NCI-H226 (cell line): Measurements from ENCODE around the gene GRIN1.

Experiments used
- DNase-seq: peaks from one replicate; pipeline ENCODE4 v3.0.0-alpha.2; 2015

Gene GRIN1

DNA sequence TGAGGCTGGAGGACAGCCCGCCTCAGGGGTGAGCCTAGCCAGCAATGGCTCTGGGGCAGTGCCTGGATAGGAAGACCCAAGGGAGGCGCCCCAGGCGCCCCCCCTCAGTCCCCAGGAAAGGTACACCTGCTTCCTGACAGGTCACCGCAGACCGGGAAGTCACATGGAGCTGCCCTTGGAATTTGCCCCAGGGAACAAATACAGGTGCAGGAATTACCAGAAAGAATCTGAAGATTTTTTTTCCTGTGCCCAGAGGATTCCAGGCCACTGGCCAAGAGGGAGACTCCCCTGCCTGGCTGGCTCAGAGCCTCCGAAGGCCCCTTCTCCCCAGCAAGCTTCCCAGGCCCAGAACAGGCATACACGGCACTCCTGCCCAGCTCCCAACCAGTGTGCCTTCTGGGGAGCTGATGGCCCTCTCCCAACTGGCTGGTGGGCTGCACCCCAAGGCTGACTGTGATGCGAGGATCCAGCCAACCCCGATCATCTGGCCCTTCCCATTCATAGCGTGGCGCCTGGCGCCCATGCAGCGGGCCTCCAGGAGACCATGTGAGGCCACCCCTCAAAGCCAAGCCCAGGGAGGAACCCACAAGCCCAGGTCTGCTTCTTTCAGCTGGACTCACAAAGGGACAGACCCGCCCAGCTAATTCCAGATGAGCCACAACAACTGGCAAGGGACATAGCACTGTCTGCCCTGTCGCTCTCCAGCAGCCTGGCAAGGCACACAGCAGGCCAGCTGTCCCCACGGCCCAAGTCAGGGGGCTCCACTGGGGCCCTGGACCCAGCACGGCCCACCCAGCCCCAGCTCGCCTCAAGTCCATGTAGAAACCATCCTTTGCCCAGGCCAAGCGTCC, 59.3 kb downstream of the GRIN1 start:
- DNase-seq: peak; percentile 67

DNA sequence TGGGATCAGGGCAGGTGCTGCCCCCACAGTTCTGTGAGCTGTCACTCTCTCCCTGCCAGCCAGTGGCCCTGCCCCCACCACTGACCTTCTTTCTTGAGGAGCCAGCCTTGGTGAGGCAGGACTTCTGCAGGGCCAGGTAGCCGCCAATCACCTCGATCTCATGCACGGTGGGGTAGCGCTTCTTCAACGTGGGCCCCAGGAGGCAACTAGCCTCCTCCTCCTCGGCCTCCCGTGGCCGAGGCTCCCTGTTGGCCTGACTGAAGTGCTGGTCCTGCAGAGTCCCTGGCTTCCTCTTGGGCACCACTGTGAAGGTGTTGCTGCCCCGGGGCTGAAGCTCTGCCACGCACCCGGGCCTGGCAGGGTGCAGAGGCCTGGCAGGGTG, 59.9 kb downstream of the GRIN1 start:
- DNase-seq: no peak

DNA sequence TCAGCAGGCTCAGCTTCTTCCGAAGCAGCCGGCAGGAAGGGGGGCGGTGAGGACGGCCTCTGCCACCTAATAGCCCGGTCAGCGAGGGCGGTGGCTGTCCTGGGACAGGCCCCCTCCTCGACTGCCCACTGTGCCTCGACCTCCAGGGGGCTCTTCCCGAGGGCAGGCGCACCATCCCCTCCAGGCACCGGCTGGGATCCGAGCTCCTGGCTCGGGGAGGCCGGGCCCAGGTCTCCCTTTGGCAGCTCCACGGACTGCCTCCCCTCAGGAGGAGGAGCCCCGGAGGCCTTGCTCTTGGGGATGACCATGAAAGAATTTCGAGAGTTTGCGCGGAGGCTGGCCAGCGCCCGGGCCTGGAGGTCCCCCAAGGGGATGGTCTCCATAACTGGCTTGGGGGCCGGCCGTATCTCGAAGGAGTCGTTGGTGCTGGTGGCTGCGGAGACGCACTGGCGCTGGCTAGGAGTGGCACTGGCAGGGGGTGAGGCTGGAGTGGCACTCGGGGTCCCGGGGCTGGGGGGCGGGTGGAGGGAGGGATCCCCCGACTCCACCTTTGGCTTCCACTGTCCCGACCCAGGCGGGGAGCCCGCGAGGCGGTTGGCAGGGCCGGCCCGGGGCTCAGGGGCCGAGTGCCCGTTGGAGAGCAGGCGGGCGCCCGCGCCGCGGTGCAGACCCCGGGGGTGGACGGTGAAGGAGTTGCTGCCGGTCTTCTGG, 60.6 kb downstream of the GRIN1 start:
- no peak for DNase-seq

DNA sequence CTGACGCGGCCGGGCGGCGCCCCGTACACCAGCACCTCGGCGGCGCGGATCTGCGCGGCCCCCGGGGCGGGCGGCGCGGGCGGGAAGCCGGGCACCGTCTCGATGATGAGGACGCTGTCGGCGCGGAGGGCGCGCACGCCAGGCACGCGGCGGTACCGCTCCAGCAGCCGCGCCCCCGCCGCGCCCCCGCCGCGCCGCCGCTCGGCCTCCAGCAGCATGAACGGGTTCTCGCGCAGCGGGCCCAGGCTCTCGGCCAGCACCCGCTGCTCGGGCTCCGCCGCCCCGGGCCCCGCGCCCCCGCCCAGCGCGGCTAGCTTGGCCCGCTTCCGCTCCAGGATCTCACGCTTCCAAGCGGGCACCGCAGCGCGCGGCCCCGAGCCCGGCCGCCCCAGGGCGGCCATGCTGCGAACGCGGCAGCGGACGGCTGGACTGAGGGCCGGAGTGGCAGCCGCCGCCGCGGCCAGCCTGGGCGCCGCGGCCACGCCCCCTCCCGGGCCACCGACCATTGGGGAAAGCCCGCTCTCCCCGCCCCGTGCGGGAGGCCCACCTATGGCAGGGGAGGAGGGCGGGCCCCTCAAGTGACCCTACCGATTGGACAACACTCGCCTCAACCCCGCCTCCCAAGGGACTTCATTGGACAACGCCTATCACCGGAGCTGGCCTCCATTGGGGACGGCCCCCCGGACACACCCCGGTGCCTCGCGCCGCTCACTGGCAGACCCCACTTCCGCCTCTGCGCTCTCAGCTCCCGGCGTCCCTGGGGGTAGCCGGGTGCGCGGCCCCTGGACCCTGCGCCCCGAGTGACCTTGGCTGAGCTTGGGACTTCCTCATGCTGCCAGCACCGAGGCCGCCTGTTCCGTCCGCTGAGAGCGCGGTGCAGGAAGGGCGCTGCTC, 61.6 kb downstream of the GRIN1 start, which contains the start of gene TPRN:
TPRN (minus strand) TSS at position 431 of the 894 bp plus-strand sequence; CDS start at position 401, 30 bp downstream.
- peak; percentile 98 for DNase-seq

DNA sequence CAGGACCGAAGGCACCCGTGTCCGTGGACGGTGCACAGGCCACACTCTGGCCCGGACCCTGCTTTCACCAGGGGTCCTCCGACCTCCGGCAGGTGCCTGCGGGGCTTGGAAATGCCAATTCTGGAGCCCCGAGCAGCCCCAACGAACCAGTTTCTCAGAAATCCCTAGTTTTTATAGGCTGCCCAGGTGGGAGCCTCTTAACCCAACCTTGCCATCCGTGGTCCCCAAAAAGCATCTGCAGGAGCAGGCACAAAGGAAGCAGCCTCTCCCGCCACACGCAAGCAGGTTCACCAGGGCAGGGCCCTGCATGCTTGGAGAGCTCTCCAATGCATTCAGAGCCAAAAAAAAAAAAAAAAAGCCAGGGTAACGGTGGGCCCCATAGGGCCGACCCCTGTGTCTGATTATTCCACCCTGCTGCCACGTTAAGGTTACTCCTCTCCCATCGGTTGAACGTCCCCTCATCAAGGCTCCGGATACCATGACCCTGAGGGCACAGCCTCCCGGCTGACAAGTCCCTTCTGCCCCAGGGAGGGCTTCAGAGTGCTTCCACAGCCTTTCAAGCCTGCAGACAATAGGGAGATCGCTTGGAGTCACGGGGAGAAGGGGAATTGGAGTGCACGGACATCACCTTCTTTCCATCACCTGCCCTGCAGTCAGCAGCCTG, 62.4 kb downstream of the GRIN1 start:
- DNase-seq: no peak

DNA sequence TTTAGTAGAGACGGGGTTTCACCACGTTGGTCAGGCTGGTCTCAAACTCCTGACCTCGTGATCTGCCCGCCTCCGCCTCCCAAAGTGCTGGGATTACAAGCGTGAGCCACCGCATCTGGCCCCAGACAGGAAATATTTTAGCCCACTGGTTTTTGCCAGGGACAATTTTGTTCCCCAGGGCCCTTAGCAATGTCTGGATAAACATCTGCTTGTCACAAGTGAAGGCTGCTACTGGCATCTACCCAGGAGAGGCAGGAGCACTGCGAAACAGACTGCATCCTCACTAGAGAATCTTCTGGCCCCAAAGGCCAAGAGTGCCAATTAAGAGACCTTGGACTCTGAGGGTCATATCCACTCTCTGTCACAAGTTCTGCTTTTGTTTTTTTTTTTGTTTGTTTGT, 64.0 kb downstream of the GRIN1 start:
- no peak for DNase-seq

DNA sequence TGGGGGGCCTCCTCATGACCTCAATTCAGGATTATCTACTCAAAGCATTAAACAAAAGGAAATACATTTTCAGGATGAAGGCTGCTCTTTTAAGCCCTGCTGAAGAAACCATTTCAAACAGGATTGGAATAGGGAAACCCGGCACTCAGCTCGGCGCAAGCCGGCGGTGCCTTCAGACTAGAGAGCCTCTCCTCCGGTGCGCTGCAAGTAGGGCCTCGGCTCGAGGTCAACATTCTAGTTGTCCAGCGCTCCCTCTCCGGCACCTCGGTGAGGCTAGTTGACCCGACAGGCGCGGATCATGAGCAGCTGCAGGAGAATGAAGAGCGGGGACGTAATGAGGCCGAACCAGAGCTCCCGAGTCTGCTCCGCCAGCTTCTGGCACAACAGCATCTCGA, 65.8 kb downstream of the GRIN1 start:
- DNase-seq: no peak

DNA sequence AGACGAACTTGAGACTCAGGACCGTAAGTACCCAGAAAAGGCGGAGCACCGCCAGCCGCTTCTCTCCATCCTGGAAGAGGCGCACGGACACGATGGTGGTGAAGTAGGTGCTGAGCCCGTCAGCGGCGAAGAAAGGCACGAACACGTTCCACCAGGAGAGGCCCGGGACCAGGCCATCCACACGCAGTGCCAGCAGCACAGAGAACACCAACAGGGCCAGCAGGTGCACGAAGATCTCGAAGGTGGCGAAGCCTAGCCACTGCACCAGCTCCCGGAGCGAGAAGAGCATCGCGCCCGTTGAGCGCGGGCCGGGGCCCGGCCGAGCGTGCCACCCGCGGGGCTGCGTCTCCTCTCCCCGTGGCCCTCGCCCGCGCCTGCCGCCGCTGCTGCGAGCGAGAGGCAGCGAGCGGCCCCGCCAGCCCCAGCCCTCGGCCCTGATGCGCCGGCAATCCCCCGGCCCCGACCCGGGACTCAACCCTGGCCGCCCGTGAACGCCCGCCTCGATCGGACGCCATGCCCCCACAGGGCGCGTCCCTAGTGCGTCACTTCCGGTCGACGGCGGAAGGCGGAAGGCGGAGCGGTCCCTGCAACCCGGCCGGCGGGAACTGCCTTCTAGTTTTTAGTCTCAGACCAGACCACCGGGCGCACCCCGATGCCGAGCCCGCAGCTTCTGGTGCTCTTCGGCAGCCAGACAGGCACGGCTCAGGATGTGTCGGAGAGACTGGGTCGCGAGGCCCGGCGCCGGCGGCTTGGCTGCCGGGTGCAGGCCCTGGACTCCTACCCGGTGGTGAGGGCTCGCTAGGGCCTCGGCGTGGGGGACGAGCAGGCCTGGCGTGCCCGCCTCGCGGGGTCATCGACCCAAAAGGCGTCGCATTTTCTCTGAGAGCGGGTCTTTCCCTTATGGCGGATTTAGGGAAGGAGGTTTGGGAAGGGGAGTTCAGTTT, 66.4 kb downstream of the GRIN1 start, which contains the start of the genes NDOR1 and TMEM203:
NDOR1 (plus strand) TSS at position 575 of the 944 bp plus-strand sequence; CDS start at position 653, 78 bp downstream.
TMEM203 (minus strand) TSS at position 523 of the 944 bp plus-strand sequence; CDS start at position 289, 234 bp downstream.
- DNase-seq: peak; percentile 80

DNA sequence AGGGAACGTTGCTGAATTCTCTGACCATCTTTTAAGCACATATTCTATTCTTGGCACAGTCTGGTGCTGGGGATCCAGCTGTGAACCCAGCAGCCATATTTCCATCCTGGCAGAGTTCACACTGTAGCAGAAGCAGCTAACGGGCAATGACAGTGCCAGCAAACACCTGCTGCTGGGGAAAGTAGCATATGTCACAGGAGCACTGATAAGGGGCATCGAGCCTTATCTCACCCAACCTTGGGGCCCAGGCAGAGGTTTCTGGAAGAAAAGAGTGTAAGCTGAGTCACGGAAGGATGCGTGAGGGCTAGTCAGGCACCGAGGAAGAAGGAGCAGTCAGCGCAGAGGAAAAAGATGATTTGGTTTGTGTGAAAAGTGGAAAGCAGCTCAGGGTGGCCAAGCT, 67.6 kb downstream of the GRIN1 start:
- DNase-seq: no peak

DNA sequence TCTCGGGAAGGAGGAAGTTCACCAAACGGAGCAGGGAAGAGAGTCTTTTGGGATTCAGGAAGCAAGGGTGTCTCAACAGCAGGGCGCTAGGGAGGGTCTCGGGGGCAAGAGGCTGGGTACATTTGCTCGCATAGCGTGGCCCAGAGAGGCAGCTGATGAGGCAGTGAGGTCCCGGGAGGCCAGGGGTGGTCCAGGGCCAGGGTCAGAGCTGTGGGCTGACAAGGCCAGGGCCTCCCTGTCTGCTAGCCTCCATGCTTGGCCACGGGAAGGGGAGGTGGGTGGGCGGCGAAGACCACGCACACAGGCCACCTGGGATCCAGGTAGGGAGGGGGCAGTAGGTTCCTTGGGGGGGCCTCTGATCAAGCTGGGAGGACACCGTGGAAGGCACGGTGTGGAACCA, 72.6 kb downstream of the GRIN1 start:
- DNase-seq: no peak

DNA sequence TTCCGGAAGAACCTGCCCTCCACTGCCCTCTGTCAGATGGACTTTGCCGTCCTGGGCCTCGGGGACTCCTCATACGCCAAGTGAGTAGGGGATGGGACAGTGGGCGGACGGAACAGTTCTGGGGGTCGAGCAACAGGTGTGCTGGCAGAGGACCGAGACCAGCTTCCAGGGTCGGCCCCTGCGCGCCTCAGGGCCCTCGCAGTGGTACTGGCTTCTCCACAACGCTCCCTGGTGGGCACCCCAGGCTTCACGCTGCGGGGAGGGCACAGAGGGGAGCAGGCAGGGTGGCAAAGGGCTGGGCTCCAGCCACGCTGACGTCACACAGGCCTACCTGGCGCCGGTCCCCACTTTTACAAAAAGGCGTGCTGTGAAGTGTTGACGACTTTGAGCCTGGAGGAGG, 73.6 kb downstream of the GRIN1 start:
- no peak for DNase-seq

DNA sequence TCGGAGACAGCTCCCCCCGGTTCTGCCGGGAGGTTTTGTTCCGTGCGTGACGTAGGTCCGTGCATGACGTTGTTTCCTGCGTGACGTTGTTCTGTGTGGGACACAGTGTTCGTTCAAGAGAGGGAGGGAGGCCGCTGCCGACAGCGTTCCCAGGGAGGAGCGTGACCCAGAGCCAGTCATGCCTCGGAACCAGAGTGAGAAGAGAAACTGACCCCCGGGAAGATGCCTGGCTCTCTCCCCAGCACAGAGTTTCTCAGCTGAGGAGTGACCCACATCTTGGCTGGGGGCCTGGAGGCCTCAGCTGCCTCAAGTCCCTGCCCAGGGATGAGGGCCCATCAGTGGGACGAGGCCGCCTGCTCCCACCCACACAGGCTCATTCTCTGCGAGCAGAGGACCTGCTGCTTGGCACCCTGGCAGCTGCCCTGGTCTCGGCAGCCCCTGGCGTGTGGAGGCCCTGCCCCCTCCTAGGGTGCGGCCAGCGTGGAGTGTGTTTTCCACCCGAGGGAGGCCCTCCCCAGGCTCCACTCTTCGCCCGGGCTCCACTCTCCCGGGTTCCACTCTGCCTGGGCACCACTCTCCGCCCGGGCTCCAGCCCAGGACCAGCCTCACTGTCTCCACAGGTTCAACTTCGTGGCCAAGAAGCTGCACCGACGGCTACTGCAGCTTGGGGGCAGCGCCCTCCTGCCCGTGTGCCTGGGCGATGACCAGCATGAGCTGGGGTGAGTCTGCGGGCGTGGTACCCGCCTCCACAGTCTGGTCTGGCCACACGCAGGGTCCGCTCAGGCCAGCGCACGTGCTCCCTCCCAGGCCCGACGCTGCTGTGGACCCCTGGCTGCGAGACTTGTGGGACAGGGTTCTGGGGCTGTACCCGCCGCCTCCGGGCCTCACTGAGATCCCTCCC, 74.5 kb downstream of the GRIN1 start:
- no peak for DNase-seq

DNA sequence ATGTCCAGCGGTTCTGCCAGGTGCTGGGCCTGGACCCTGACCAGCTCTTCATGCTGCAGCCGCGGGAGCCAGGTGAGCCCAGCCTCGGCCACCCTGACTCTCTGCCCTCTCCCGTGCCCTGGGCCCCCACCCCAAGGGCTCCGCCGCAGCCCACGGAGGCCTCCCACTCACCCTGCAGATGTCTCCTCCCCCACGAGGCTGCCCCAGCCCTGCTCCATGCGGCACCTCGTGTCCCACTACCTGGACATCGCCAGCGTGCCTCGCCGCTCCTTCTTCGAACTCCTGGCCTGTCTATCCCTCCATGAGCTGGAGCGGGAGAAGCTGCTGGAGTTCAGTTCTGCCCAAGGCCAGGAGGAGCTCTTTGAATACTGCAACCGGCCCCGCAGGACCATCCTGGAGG, 75.7 kb downstream of the GRIN1 start:
- no peak for DNase-seq

DNA sequence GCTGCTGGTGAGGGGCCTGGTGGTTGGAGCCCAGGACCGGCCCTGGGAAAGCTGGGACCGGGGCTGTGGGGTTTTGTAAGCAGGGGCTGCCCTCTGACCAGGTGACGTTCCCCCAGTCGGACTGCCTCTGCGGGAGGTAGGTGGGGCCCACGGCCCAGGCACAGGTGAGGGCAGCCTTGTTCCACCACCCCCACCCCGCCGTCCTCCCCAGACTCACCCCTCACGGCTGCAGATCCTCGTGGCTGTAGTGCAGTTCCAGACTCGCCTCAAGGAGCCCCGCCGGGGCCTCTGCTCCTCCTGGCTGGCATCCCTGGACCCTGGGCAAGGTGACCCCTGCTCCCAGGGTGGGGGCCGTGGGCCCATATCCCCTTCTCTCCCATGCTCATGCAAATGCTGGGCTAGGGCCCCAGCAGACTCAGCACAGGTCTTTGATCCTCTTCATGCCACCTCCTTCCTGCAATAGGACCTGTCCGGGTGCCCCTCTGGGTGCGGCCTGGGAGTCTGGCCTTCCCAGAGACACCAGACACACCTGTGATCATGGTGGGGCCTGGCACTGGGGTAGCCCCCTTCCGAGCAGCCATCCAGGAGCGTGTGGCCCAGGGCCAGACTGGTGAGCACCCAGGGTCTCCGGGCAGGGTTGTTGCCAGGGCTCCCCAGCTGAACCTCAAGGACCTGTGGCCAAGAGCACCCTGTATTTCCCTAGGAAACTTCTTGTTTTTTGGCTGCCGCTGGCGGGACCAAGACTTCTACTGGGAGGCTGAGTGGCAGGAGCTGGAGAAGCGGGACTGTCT, 76.4 kb downstream of the GRIN1 start:
- DNase-seq: no peak

DNA sequence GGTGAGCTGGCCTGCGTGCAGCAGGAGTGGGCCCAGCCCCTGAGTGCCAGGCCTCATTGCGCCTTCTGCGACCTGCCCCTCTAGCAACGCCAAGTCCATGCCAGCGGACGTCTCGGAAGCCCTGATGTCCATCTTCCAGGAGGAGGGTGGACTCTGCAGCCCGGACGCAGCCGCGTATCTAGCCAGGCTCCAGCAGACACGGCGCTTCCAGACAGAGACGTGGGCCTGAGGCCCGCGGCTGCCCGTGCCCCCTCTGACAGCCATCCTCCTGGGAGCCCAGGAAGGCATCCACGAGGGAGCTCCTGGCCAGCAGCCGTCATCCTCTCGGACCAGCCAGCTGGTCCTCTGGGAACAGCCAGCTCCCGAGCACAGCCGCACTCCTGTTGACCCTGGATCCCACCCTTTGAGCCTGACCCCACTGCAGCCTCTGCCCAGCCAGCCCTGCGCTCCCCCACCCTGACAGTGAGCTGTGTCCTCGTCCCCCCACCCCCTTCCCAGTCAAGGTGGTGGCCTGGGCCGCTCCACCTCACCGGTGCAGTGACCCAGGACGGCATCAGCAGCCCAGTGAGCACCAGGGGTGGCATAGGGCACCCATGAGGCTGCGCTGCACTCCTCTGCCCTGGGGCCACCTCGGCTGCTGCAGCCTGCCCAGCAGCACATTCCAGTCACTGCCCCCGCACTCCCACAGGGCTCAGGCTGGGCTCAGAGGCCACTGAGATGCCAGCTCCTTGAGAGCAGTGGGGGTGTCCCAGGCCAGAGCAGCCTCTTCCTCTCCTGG, 77.4 kb downstream of the GRIN1 start:
- peak; percentile 31 for DNase-seq

DNA sequence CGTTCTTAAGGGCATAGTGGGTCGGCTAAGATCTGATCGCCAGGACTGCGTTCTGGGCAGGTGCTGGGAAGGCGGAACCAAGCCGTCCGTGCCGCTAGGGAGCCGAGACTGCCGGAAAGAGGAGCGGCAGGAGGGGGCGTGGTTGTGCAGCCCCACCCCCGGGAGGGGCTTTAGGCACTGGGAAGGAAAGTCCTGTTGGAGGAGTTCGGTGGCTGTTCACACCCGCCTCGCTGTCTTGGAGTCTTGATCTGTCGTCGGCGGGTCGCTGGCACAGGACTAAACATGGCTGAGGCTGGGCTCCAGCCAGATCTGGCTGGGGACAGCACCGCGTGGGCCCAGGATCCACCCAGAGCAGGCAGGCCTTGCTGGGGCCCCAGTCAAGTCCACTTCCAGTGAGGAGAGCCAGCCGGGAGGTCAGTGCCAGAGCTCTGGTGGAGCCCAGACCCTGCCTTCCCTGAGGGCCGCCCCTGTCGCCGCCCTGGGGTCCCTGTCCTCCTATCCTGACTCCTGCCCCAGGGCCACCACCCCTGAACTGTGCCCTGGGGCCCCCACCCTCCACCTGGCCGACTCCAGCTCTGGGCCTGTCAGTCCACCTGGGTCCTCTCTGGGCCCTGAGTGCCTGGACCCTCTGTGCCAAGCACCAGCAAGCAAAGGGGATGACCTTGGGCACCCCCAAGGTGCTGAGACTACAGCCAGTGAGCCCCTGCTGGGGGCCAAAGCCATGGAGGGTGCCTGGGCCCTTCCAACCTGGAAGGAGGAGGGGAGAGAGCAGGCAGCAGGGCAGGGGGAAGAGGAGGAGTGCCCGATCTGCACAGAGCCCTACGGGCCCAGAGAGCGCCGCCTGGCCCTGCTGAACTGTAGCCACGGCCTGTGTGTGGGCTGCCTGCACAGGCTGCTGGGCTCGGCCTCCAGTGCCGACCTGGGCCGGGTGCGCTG, 78.6 kb downstream of the GRIN1 start:
- DNase-seq: peak; percentile 77

DNA sequence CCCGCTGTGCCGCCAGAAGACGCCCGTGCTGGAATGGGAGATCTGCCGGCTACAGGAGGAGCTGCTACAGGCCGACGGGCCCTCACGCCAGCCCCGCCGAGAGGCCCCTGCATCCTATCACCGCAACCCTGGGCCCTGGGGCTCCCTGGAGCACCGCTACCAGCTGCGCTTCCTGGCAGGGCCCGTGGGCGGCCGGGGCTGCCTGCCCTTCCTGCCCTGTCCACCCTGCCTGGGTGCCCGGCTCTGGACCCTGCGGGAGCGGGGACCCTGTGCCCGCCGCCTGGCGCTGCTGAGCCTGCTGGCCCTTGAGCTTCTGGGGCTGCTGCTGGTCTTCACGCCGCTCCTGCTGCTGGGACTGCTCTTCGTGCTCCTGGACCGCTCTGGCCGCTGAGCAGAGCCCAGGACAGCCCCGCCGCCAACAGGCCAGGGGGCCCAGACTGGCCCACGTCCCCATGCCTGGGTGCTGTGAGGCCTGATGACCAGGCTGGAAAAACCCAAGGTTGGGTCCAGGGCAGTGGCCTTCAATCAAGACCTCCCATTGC, 79.3 kb downstream of the GRIN1 start:
- no peak for DNase-seq
